Hematopoietic multipotent progenitor cell (in vitro differentiated cells): ENCODE measurements around the gene ADAR. TPM values are rescaled to one million over a fixed set of nuclear protein-coding genes. Genes with fewer than 3 reads are reported as not detected.

Experiments used
- DNase-seq, 3 donors: peaks; one replicate each; pipeline ENCODE4 v3.0.0-alpha.2; 2011 to 2015; ENCODE audit warnings: low read depth in 2 of 3, low spot score in 2 of 3
- total RNA-seq: library from RNA; depleted of rRNA; stranded (reverse); fragments of >200 nt; gene quantifications from one replicate; pipeline ENCODE4 v1.2.3, GENCODE V29; 2012

The ADAR gene
- total RNA-seq, 1 donor, result 118 TPM

GRCh38 chr1:154533952-154534844, 73.8 kb downstream of the ADAR start:
- no peak for DNase-seq

Other genes with a start within 250 kb of the ADAR start
- 110 TPM for gene IL6R, start 202.8 kb downstream of the ADAR start, total RNA-seq
- gene TDRD10, start 106.0 kb downstream of the ADAR start, total RNA-seq, result 0.27 TPM
- gene SHE, start 105.8 kb downstream of the ADAR start, total RNA-seq, result 0.27 TPM
- gene UBE2Q1, start 49.5 kb downstream of the ADAR start, total RNA-seq, result 17.0 TPM
- gene CHRNB2, start 40.4 kb downstream of the ADAR start, total RNA-seq, result not detected